ENCODE measurements around the gene TBX19.

Gene TBX19

DNA sequence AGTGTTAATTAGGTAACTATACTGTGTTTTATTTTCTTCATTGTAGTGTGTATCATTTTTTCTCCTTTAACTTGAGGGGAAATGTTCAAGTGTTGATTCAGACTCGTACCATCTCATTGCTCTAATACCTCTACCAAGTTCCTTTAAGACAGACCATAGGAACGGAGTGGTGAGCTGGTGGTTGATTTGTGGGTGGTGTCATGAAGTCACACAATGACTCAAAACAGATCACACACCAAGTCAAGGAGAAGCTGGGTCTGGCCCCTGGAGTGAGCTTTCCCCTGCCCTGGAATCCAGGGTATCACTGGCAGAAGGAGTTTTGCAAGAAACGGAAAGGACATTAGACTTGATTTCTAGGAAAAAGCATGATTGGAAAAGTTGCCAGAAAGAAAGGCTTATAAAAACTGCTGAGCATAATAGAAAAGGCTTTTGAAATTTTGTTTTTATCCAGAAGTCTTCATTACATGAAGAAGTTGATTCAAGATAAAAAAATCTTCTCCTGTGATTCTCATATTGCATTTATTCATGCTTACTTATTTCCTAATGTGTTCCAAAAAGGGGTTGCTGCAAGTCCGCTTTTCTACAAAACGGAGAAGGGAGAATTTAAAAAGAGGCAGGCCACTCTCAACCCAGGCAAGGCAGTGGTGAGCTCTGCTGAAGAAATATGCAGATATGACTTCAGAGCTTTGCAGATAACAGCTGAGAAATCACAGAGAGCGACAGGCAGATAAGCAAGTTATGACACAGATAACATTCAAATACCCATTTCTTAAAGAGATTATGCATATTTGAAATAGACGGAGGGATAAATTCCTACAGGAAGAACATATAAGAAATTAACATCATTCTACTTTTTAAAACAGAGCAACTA lies 79.7 kb downstream of the TBX19 start:
- DNase-seq (ENCODE audit: low spot score) = peak; percentile 32

DNA sequence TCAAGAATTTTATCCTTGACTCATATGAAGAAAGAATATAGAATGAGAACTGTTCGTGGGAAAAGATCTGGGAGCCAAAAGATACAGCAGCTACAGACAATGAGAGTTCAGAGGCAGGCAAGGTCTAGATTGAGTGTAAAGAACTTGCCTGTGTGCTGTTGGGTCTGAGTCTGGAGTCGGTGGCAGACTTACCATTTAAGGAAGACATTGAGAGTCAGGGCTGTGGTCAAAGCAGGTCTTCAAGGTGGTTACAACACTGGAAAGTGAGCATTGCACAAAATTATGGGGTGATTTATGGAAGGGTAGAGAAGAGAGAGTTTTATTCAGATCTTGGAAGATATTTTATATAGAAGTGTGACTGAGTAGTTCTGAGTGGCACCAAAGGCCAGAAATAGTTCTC lies 80.6 kb downstream of the TBX19 start:
- no peak for DNase-seq (ENCODE audit: low spot score)

DNA sequence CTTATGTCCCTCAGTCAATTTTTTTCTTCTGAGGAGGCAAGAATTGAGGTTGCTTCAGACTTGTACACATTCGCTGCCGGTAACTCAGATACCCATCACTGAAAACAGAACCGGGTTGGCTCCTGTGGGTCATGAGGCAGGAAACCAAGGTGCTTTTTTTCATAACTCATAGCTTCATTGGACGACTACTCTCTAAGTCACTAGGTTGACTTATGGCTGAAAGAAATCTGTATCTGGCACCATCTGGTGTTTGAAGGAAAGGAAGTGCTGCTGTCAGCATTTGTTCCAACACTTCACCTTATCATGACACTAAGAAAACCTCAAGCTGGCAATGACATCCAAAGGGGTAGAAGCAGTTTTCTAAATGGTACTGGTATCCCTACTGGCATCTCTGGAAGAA lies 82.3 kb downstream of the TBX19 start:
- DNase-seq (ENCODE audit: low spot score) = no peak

Data from RKO (cell line).